ENCODE data around the gene ZNF823. TPM values are rescaled to one million over a fixed set of nuclear protein-coding genes. Genes with fewer than 3 reads are reported as not detected.

Gene ZNF823
- total and polyA plus RNA-seq, 4 donors, result 2.4 to 6.4 (median 3.1) TPM

- no peak overlapping the region for H3K27ac ChIP-seq (ENCODE audit: low read depth in 1 of 2, low read length in 2 of 2)
- no peaks in the 10 kb centered on the region for H3K4me1 ChIP-seq (ENCODE audit: control insufficient read depth in 4 of 4, insufficient read depth in 4 of 4, low read length in 3 of 4)
- H3K4me3 ChIP-seq (ENCODE audit: low read depth in 1 of 3, low read length in 3 of 3), result no peak overlapping the region
- WGBS, result 71% methylated on average over 2 of the region's 2 CpGs
- H3K36me3 ChIP-seq (ENCODE audit: control insufficient read depth in 4 of 4, insufficient read depth in 3 of 4, low read depth in 1 of 4, low read length in 3 of 4), result no peaks in the 10 kb centered on the region
- H3K9ac ChIP-seq (ENCODE audit: low read depth in 1 of 2, low read length in 2 of 2), result no peak overlapping the region
- no peaks in the 10 kb centered on the region for H3K27me3 ChIP-seq (ENCODE audit: control insufficient read depth in 4 of 4, insufficient read depth in 4 of 4, low read length in 3 of 4)
- TF ChIP-seq GABPA (IDR thresholded peaks at IDR 0.05 in 1 of 2, conservative IDR thresholded peaks at IDR 0.05 in 1 of 2) (no peak), YY1 (IDR thresholded peaks at IDR 0.05) (no peak), TAF1 (conservative IDR thresholded peaks at IDR 0.05) (no peak), RXRA (IDR thresholded peaks at IDR 0.05) (no peak), ZBTB33 (IDR thresholded peaks at IDR 0.05) (no peak), MAX (IDR thresholded peaks at IDR 0.05) (no peak), HNF4G (IDR thresholded peaks at IDR 0.05) (no peak), RAD21 (IDR thresholded peaks at IDR 0.05) (no peak), NR2F2 (IDR thresholded peaks at IDR 0.05) (no peak), ATF3 (IDR thresholded peaks at IDR 0.05) (no peak), SP1 (IDR thresholded peaks at IDR 0.05) (no peak), EGR1 (IDR thresholded peaks at IDR 0.05; ENCODE audit: low read depth in 2 of 2) (no peak)
- DNase-seq (ENCODE audit: low spot score), result no peak
- H3K9me3 ChIP-seq (ENCODE audit: control insufficient read depth in 4 of 4, low read length in 3 of 4), result no peaks in the 10 kb centered on the region
Observed at GRCh38 chr19:11704626-11705025, 34.1 kb downstream of the ZNF823 start.

GRCh38 chr19:11699931-11700794 is 38.6 kb downstream of the ZNF823 start:
- H3K4me3 ChIP-seq (ENCODE audit: low read depth in 1 of 3, low read length in 3 of 3), result no peak overlapping the region
- H3K36me3 ChIP-seq (ENCODE audit: control insufficient read depth in 4 of 4, insufficient read depth in 3 of 4, low read depth in 1 of 4, low read length in 3 of 4), result no peaks in the 10 kb centered on the region
- TF ChIP-seq SP1 (IDR thresholded peaks at IDR 0.05), result no peak
- no peak for TF ChIP-seq MAX (IDR thresholded peaks at IDR 0.05)
- no peak for TF ChIP-seq ZBTB33 (IDR thresholded peaks at IDR 0.05)
- TF ChIP-seq RAD21 (IDR thresholded peaks at IDR 0.05), result peak; percentile 77 to 83
- no peak for TF ChIP-seq FOXA1 (IDR thresholded peaks at IDR 0.05)
- no peak for TF ChIP-seq ATF3 (IDR thresholded peaks at IDR 0.05)
- peak; percentile 76 for TF ChIP-seq CTCF (IDR thresholded peaks at IDR 0.05; ENCODE audit: low read depth, low read length, missing input control)
- no peak for TF ChIP-seq TAF1 (conservative IDR thresholded peaks at IDR 0.05)
- TF ChIP-seq FOXA2 (IDR thresholded peaks at IDR 0.05), result no peak
- WGBS, result 66% methylated on average over 6 of the region's 6 CpGs
- no peak for DNase-seq (ENCODE audit: low spot score)
- H3K9ac ChIP-seq (ENCODE audit: low read depth in 1 of 2, low read length in 2 of 2), result no peak overlapping the region
- H3K4me1 ChIP-seq (ENCODE audit: control insufficient read depth in 4 of 4, insufficient read depth in 4 of 4, low read length in 3 of 4), result peaks cover 0 to under 1% (median under 1%) of the 10 kb centered on the region in 4 donors
- no peaks in the 10 kb centered on the region for H3K27me3 ChIP-seq (ENCODE audit: control insufficient read depth in 4 of 4, insufficient read depth in 4 of 4, low read length in 3 of 4)
- H3K27ac ChIP-seq (ENCODE audit: low read depth in 1 of 2, low read length in 2 of 2), result no peak overlapping the region
- no peaks in the 10 kb centered on the region for H3K9me3 ChIP-seq (ENCODE audit: control insufficient read depth in 4 of 4, low read length in 3 of 4)
